ENCODE data around the gene TNS3. TPM values are rescaled to one million over a fixed set of nuclear protein-coding genes. Genes with fewer than 3 reads are reported as not detected.

Gene TNS3
- polyA plus RNA-seq, 3 donors = 5.2 to 30.3 (median 7.9) TPM

GRCh38 chr7:47391726-47392125, 190.2 kb downstream of the TNS3 start:
- H3K27me3 Mint-ChIP-seq (ENCODE audit: low read depth in 3 of 3) = no peaks in the 10 kb centered on the region
- Histone ChIP-seq H2AFZ (ENCODE audit: insufficient read depth, low read depth, low read length, poor library complexity, severe bottlenecking) (no peak overlapping the region), H3K4me3 (replicated peaks in 1 of 3; ENCODE audit: low read depth in 2 of 3, low read length in 3 of 3) (no peak overlapping the region), H3K9ac (ENCODE audit: insufficient read depth, low read length, poor library complexity, severe bottlenecking) (no peak overlapping the region), H3K79me2 (ENCODE audit: insufficient read depth, low read length) (no peaks in the 10 kb centered on the region), H3K36me3 (replicated peaks in 1 of 2; ENCODE audit: control insufficient read depth in 1 of 2, insufficient read depth in 2 of 2, low read length in 2 of 2) (peaks cover 75 to 91% of the 10 kb centered on the region in 2 donors), H3K4me1 (ENCODE audit: control insufficient read depth in 1 of 2, insufficient read depth in 2 of 2, low read length in 2 of 2) (no peaks in the 10 kb centered on the region), H3K27me3 (ENCODE audit: control insufficient read depth in 2 of 2, insufficient read depth in 2 of 2, low read length in 2 of 2) (no peaks in the 10 kb centered on the region), H3K27ac (ENCODE audit: low read depth in 1 of 2, low read length in 2 of 2) (no peak overlapping the region), H4K20me1 (ENCODE audit: insufficient read depth, low read length) (peaks cover 19% of the 10 kb centered on the region), H3K4me2 (replicated peaks; ENCODE audit: extremely low read depth, low read length, poor library complexity, severe bottlenecking) (no peak overlapping the region), H3K9me3 (replicated peaks in 1 of 2; ENCODE audit: control insufficient read depth in 1 of 2, insufficient read depth in 1 of 2, low read length in 2 of 2) (peaks cover 14 to 18% of the 10 kb centered on the region in 2 donors)
- DNase-seq = no peak
- no peak for TF ChIP-seq CTCF (IDR thresholded peaks at IDR 0.05)
- H3K36me3 Mint-ChIP-seq = peaks cover 83 to 88% of the 10 kb centered on the region in 2 donors
- intact Hi-C loops (cut with micrococcal nuclease) = no loop called here
- H3K4me3 Mint-ChIP-seq = no peak overlapping the region
- peaks cover 2% of the 10 kb centered on the region for H3K4me1 Mint-ChIP-seq
- H3K9me3 Mint-ChIP-seq = peaks cover 4 to 25% (median 15%) of the 10 kb centered on the region in 7 donors
- H3K27ac Mint-ChIP-seq = peak overlapping the region in 1 of 7 donors; percentile 45
- 93% methylated on average over 11 of the region's 11 CpGs for WGBS (ENCODE audit: insufficient coverage)

GRCh38 chr7:47390914-47391313, 191.0 kb downstream of the TNS3 start:
- Histone ChIP-seq H3K9ac (ENCODE audit: insufficient read depth, low read length, poor library complexity, severe bottlenecking) (no peak overlapping the region), H3K9me3 (replicated peaks in 1 of 2; ENCODE audit: control insufficient read depth in 1 of 2, insufficient read depth in 1 of 2, low read length in 2 of 2) (peaks cover 14 to 18% of the 10 kb centered on the region in 2 donors), H4K20me1 (ENCODE audit: insufficient read depth, low read length) (peaks cover 27% of the 10 kb centered on the region), H3K27ac (ENCODE audit: low read depth in 1 of 2, low read length in 2 of 2) (no peak overlapping the region), H3K79me2 (ENCODE audit: insufficient read depth, low read length) (peaks cover 6% of the 10 kb centered on the region), H3K4me3 (replicated peaks in 1 of 3; ENCODE audit: low read depth in 2 of 3, low read length in 3 of 3) (no peak overlapping the region), H3K27me3 (ENCODE audit: control insufficient read depth in 2 of 2, insufficient read depth in 2 of 2, low read length in 2 of 2) (no peaks in the 10 kb centered on the region), H3K4me2 (replicated peaks; ENCODE audit: extremely low read depth, low read length, poor library complexity, severe bottlenecking) (no peak overlapping the region), H2AFZ (ENCODE audit: insufficient read depth, low read depth, low read length, poor library complexity, severe bottlenecking) (no peak overlapping the region), H3K36me3 (replicated peaks in 1 of 2; ENCODE audit: control insufficient read depth in 1 of 2, insufficient read depth in 2 of 2, low read length in 2 of 2) (peaks cover 74 to 91% of the 10 kb centered on the region in 2 donors), H3K4me1 (ENCODE audit: control insufficient read depth in 1 of 2, insufficient read depth in 2 of 2, low read length in 2 of 2) (no peaks in the 10 kb centered on the region)
- Mint-ChIP-seq H3K9me3 (peaks cover 4 to 25% (median 15%) of the 10 kb centered on the region in 7 donors), H3K27ac (peak overlapping the region in 6 of 7 donors; percentile 27 to 73 (median 52)), H3K36me3 (peaks cover 83 to 88% of the 10 kb centered on the region in 2 donors), H3K4me1 (peaks cover 2% of the 10 kb centered on the region), H3K4me3 (no peak overlapping the region), H3K27me3 (ENCODE audit: low read depth in 3 of 3) (no peaks in the 10 kb centered on the region)
- intact Hi-C loops (cut with micrococcal nuclease) = no loop called here
- WGBS (ENCODE audit: insufficient coverage) = 86% methylated on average over 7 of the region's 8 CpGs
- DNase-seq = no peak
- TF ChIP-seq CTCF (IDR thresholded peaks at IDR 0.05) = no peak

All from CD14-positive monocyte (primary cell).